ENCODE data around the gene PHF8. TPM values are rescaled to one million over a fixed set of nuclear protein-coding genes. Genes with fewer than 3 reads are reported as not detected.

PHF8 gene
- total RNA-seq, 1 donor from 2014 or later: 36.0 TPM

DNA sequence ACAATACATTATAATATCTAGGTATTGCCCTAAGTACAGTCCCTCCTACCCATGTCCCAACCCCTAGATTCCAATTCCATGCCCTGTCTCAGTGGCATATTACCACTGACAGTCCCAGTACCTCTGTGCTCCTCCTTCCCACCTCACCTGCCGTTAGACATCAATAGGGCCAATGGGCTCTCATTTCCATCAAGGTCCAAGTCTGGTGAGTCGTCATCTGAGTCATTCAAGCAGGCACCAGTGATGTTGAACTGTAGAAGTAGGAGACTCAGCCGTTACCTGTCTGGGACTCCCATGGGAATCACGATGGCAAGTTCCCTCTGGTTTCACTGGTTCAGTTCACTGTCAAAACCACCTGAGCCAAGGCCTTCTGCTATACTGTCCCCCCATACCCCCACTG lies 51.7 kb downstream of the PHF8 start:
- Mint-ChIP-seq H3K4me3 (no peak overlapping the region), H3K27me3 (no peaks in the 10 kb centered on the region), H3K36me3 (peaks cover 22% of the 10 kb centered on the region), H3K27ac (no peak overlapping the region), H3K9me3 (no peaks in the 10 kb centered on the region), H3K4me1 (ENCODE audit: unreplicated experiment) (no peaks in the 10 kb centered on the region)
- DNase-seq (ENCODE audit: extremely low spot score, unreplicated experiment): no peak
- TF ChIP-seq, protein P1, sequence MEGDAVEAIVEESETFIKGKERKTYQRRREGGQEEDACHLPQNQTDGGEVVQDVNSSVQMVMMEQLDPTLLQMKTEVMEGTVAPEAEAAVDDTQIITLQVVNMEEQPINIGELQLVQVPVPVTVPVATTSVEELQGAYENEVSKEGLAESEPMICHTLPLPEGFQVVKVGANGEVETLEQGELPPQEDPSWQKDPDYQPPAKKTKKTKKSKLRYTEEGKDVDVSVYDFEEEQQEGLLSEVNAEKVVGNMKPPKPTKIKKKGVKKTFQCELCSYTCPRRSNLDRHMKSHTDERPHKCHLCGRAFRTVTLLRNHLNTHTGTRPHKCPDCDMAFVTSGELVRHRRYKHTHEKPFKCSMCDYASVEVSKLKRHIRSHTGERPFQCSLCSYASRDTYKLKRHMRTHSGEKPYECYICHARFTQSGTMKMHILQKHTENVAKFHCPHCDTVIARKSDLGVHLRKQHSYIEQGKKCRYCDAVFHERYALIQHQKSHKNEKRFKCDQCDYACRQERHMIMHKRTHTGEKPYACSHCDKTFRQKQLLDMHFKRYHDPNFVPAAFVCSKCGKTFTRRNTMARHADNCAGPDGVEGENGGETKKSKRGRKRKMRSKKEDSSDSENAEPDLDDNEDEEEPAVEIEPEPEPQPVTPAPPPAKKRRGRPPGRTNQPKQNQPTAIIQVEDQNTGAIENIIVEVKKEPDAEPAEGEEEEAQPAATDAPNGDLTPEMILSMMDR (conservative IDR thresholded peaks at IDR 0.05): no peak

DNA sequence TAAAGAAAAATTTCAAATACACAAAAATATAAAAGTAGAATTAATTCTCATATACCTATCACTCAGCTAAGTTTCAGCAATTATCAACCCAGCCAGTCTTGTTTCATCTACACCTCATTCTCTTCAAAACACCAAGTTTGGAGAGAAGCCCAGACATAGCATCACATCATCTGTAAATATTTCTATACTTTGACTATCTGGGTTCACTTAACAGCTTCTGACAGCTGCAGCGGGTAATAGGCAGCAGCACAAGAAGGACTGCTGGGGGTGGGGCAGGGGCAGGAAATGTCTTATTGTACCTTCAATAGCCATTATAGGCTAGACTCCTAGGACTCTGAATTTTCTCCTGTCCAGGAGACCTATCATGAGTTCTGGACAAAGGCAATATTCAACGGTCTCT lies 54.1 kb downstream of the PHF8 start:
- no peak for DNase-seq (ENCODE audit: extremely low spot score, unreplicated experiment)
- H3K4me1 Mint-ChIP-seq (ENCODE audit: unreplicated experiment): no peaks in the 10 kb centered on the region
- TF ChIP-seq, protein P1 (conservative IDR thresholded peaks at IDR 0.05): no peak
- no peak overlapping the region for H3K4me3 Mint-ChIP-seq
- no peaks in the 10 kb centered on the region for H3K27me3 Mint-ChIP-seq
- H3K36me3 Mint-ChIP-seq: peaks cover 19% of the 10 kb centered on the region
- H3K27ac Mint-ChIP-seq: no peak overlapping the region
- no peaks in the 10 kb centered on the region for H3K9me3 Mint-ChIP-seq

DNA sequence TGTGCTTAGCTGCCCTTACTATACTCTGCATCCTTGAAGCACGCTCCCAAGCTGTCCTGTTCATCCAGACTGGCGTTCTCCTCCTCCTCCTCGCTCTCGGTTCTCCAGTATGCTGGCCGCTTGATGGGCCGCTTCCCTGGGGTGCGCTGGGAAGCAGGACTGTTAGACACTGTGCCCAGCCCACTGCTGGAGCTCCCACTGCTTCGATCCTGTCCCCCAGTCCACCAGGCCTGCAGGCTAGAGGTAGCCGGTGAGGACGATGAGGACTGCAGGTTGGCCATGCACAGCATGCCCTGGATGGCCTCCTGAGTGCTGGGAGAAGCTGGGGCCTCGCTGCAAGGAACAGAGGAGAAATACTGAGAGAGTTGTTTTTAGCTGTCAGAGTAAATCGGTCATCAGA lies 59.4 kb downstream of the PHF8 start:
- TF ChIP-seq, protein P1 (conservative IDR thresholded peaks at IDR 0.05): no peak
- DNase-seq (ENCODE audit: extremely low spot score, unreplicated experiment): no peak
- peaks cover 18% of the 10 kb centered on the region for H3K36me3 Mint-ChIP-seq
- H3K4me3 Mint-ChIP-seq: no peak overlapping the region
- H3K9me3 Mint-ChIP-seq: peaks cover 6% of the 10 kb centered on the region
- H3K27me3 Mint-ChIP-seq: no peaks in the 10 kb centered on the region
- no peaks in the 10 kb centered on the region for H3K4me1 Mint-ChIP-seq (ENCODE audit: unreplicated experiment)
- no peak overlapping the region for H3K27ac Mint-ChIP-seq

DNA sequence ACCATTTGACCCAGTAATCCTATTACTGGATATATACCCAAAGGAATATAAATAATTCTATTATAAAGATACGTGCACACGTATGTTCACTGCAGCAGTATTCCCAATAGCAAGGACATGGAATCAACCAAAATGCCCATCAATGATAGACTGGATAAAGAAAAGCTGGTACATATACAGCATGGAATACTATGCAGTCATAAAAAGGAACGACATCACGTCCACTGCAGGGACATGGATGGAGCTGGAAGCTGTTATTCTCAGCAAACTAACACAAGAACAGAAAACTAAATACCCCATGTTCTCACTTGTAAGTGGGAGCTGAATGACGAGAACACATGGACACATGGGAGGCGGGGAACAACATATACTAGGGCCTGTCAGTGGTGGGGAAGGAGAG lies 69.7 kb downstream of the PHF8 start:
- no peak overlapping the region for H3K4me3 Mint-ChIP-seq
- peaks cover 10% of the 10 kb centered on the region for H3K9me3 Mint-ChIP-seq
- H3K27ac Mint-ChIP-seq: no peak overlapping the region
- H3K4me1 Mint-ChIP-seq (ENCODE audit: unreplicated experiment): no peaks in the 10 kb centered on the region
- peaks cover 52% of the 10 kb centered on the region for H3K36me3 Mint-ChIP-seq
- no peaks in the 10 kb centered on the region for H3K27me3 Mint-ChIP-seq
- no peak for DNase-seq (ENCODE audit: extremely low spot score, unreplicated experiment)
- TF ChIP-seq, protein P1 (conservative IDR thresholded peaks at IDR 0.05): no peak

DNA sequence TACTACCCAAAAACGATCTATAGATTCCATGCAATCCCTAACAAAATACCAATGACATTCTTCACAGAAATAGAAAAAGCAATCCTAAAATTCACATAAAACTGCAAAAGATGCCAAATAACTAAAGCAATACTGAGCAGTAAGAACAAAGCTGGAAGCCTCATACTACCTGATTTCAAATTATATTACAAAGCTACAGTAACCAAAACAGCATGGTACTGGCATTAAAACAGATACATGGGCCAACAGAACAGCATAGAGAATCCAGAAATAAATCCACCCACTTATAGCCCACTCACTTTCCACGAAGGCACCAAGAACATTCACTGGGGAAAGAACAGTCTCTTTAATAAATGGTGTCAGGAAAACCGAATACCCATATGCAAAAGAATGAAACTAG lies 74.7 kb downstream of the PHF8 start:
- Mint-ChIP-seq H3K4me3 (no peak overlapping the region), H3K9me3 (peaks cover 11% of the 10 kb centered on the region), H3K36me3 (peaks cover 54% of the 10 kb centered on the region), H3K27me3 (no peaks in the 10 kb centered on the region), H3K27ac (no peak overlapping the region), H3K4me1 (ENCODE audit: unreplicated experiment) (no peaks in the 10 kb centered on the region)
- TF ChIP-seq, protein P1 (conservative IDR thresholded peaks at IDR 0.05): no peak
- DNase-seq (ENCODE audit: extremely low spot score, unreplicated experiment): no peak

DNA sequence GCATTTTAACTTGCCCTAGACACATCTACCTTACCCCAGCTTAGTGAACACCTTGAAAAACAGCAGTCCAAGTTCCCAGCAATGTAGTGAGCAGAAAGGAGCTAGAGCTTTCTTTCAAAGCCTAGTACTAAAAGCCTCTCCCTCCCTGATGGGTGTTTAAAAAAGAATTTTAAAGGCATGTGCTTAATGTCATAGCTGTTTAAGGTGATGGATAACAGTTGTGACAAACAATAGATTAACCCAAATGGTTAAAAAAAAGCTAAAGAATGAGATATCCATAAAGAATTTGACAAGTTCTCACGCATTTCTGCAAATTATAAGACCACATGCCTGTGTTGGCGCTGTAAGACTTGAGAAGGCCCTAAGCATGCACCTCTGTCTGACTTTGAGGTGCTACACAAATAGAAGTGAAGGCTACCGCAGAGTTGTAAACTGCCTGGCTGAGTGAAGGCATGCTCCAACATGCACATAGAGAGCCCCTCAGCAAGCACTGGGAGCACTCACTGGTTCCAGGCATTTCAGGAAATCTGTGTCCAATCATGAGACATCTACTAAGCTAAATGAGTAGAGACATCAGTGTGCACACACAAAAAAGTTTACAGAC lies 94.0 kb downstream of the PHF8 start:
- peak overlapping the region; percentile 65 for H3K27ac Mint-ChIP-seq
- no peak for DNase-seq (ENCODE audit: extremely low spot score, unreplicated experiment)
- H3K4me1 Mint-ChIP-seq (ENCODE audit: unreplicated experiment): no peaks in the 10 kb centered on the region
- peaks cover 21% of the 10 kb centered on the region for H3K36me3 Mint-ChIP-seq
- H3K27me3 Mint-ChIP-seq: no peaks in the 10 kb centered on the region
- H3K4me3 Mint-ChIP-seq: peak overlapping the region; percentile 36
- no peaks in the 10 kb centered on the region for H3K9me3 Mint-ChIP-seq
- TF ChIP-seq, protein P1 (conservative IDR thresholded peaks at IDR 0.05): no peak

All from type B pancreatic cell (in vitro differentiated cells).